ENCODE data around the gene FRZB. TPM values are rescaled to one million over a fixed set of nuclear protein-coding genes. Genes with fewer than 3 reads are reported as not detected.
"Not testable (repeated sequence)": the region's sequence is repeated elsewhere in the genome, so short reads cannot be mapped to it uniquely, and the experiment has no call there.

Gene FRZB, protein sequence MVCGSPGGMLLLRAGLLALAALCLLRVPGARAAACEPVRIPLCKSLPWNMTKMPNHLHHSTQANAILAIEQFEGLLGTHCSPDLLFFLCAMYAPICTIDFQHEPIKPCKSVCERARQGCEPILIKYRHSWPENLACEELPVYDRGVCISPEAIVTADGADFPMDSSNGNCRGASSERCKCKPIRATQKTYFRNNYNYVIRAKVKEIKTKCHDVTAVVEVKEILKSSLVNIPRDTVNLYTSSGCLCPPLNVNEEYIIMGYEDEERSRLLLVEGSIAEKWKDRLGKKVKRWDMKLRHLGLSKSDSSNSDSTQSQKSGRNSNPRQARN
- not detected for total RNA-seq

DNA sequence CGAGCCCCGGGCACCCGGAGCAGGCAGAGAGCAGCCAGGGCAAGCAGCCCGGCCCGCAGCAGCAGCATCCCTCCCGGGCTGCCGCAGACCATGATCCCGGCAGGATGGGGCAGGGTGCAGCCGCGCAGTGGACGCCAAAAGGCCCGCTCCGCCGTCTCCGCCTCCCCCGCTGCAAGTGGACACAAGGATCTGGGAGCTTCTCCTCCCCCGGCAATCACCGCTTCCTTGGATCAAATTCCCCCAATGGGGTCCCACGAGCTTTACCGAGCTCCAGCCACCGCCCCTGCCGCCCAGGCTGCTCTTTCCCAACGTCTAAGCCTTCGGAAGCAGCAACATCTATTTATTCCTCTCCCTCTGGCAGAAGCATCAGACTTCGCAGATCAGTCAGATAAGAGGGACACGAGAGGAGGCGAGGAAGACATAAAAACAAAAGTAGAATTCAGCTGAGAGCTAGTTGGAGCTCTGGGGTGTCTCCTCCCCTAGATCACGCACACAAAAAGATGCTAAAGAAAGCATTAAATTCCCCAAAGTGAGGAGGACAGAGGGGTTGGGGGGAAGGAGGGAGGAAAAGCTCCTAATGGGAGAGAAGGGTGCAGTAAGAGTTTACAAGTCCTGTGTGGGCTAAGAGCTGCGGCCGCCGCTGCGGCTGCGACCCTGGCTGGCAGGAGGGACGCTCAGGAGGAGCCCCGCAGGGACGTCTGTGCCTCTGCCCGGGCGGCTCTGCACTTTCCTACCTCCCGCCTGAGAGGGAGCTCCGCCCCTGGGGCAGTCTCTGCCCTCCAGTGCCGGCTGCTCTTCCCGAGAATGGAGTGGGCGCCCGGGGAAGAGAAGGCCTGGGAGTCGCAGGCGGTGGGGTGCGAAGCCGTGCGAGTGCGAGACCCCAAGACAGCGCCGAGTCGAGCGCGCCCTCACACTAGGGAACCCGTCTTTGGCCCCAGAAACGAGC, at the start of gene FRZB:
Gene FRZB (minus strand): TSS at position 177 of the 946 bp plus-strand sequence. CDS start 85 bp downstream, at position 92.
- POLR2A ChIA-PET: no interaction called here

DNA sequence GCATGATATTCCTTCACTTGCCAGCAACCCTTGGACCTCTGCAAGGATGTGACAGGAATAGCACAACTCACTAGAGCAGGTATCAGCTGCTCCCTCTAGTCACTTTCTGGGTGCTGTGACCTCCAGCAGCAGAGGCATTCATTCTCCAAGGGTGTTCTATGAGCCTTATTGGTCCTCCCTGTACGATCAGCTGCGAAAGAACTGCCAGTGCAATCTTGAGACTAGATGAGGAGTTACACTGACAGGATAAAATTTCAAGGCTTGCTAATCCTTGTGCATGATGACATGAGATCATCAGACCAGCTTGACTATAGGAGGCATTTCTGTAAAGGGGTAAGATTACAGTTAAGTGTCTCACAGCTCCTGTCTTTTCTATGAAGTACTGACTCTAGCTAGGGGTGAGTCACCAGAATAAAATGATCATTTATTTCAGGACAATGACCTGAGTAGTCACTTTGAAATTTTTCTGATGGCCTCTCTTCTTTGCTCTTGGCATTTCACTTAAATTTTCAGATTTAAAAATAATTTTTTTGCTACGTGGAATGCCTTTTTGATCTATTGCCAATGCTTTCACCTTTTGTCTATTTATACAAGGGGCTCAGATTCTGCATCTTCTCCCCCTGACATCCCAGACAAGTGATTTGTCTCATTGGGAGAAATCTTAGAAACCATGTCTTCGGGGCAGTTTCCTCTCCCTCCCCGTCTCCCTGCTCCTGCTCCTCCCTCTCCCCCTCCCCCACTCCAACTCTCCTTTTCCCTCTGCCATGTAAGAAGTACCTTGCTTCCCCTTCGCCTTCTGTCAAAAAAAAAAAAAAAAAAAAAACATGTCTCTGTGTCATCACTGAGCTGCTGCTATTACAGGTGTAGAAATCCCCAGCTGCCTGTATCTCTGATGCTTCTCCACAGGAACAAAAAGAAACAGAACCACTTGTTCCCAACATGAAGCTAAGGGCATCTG, 49.2 kb upstream of the FRZB start:
- ChIA-PET POLR2A (interaction anchor here (0.6 to 0.7 kb wide), 2 partner anchors 11 to 37 kb away, joined by 3 read pairs; no protein-coding TSS in a partner anchor), CTCF (no interaction called here)

More for the DNA sequence above, at the start of gene FRZB:
- CTCF ChIA-PET: interaction anchor here (1.1 kb wide), 1 partner anchor 119 kb away, joined by 3 read pairs; no protein-coding TSS in a partner anchor

DNA sequence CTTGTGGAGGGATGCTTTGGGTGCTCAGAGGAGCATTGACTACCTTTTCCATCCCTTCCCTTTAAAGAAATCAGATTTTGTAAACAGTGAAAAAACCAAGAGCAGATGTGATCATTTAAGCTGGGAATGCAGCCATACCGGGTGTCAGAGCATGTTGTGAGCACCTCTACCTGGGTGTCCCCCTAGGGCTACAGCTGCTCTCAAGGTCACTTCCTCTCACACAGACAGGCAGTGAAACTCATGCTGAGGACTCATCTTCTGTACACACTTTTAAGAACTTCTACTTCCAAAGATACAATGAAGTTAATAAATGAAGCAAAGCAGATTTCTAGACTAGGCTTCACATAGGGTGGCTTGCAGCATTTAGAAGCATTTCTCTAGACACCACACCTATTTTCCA, 48.4 kb upstream of the FRZB start:
- POLR2A ChIA-PET: no interaction called here
- CTCF ChIA-PET: no interaction called here

DNA sequence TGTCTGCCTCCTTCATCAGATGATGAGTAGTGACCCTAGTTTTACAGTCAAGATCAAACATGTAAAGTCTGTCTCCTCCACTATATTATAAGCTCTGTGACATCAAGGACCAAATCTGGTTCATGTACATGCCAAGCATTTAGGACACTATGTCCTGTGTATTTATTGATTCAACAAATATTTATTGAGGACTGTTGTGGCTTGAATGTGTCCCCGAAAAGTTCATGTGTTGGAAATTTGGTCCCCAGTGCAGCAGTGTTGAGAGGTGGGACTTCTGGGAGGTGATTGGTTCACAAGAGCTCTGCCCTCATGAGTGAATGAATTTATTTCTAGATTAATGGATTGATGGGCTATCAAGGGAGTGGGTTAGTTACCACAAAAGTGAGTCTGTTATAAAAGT, 46.6 kb upstream of the FRZB start:
- POLR2A ChIA-PET: no interaction called here
- CTCF ChIA-PET: no interaction called here

DNA sequence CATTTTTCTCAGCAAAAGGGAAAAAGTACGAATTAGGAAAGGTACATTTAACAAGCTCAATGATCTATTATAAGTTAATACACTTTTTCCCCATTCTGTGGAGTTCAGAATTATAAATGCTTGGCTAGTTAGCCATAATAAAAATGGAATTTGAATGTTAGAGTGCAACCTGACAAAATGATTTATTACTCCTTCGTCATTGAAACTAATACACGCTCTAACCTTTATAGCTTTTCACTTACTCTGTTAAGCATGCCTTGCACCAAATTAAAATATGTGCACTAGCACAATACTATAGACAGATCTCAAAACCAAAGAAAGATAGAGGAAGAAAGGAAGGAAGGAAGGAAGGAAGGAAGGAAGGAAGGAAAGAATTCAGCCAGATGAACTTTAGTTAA, 46.1 kb upstream of the FRZB start:
- ChIA-PET CTCF (no interaction called here), POLR2A (no interaction called here)

DNA sequence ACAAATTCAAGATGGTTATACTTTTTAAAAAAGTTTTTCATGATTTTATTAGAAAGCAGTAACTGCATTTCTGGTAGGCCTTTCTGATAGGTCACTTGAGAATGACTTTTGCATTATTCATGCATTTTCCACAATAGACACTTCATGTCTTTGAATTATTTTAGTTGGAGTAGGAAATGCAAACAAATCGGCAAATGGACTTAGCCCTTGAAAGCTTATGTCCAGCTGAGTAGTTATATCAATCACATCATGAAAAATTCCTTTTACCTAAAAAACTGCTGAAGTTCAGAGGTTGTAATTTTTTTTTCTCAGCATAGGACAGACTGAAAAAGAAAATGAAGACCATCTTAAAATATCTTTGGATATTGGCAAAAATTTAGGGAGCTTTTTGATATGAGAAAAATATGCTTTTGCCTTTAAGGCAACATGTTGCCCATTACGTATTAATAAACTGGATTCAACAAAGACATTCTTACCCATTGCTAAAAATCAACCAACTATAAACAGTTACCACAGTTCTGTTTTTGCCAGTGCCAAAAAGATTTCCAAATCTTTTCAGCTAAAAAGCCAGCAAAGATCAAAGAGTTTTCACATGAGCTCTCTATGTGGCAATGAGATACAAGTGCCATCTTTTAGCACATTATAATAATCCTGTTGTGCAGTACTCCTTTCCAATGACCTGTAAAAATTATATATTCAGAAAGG, 45.5 kb upstream of the FRZB start:
- ChIA-PET CTCF (no interaction called here), POLR2A (no interaction called here)

DNA sequence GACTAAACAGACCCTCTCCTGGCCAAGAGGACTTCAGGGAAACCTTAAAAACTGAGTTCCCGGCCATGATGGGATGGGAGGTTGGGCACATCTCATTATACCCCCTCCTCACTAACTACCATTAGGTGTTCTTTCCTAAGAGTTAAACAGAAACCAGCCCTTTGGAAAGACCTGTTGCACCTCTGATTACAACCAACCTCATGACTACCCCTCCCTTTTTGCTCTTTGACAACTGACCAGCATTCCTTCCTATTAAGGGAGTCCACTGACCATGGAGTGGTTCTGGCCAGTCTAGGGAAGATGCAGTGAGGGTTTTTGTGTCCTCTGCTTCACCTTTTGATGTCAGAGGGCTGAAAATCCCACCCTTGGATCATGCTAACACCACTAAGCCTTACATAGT, 44.5 kb upstream of the FRZB start:
- CTCF ChIA-PET: no interaction called here
- POLR2A ChIA-PET: no interaction called here

DNA sequence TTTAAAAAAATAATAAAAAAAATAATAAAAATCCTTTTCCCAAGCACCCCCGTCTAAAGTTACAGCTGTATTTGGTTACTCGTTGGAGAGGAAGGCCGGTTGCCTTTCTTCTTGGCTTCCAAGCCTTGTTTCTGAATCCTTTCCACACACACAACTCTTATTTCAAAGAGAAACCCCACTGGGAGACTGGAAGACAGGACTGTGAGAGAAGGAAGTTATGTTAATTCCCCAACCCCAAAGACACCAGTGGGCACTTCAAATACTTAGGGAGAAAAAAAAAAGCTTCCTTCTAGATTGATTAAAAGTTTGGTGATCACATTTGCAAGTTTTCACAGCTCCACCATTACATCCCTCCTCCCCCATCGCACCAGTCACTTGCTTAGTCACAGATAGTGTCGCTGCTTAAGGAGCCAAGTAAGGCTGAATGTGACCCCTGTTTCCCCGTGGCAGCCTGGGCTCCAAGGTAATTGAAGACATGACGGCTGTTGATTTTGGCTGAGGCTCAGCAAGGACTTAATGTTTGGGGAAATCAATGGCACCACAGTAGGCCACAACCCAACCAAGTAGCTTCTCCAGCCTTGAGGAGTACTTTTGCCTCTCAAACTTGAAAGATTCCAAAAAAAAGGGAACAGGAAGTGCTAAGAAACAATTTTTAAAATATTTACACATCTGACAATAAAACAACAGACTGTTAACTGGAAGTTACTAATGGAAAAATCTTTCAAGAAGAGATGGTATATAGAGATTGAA, 40.8 kb upstream of the FRZB start:
- CTCF ChIA-PET: no interaction called here
- POLR2A ChIA-PET: no interaction called here

DNA sequence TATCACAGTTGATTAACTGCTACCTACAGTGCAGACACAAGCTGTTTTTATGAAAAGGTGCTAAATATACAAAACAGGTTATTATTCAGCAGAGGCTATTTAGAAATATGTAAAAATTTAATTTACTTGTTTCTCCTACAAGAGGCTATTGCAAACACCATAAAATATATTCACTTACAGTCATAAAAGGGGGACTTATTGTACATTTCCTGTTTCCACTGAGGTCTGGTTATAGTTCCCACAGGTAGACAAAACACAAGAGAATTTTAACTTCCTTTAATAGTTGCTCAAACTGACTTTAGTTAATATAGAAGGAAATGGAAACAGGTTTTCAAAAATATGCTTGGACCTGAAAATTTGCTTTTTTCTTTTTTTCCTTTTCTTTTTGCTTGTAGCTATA, 40.0 kb upstream of the FRZB start:
- ChIA-PET POLR2A (no interaction called here), CTCF (no interaction called here)

DNA sequence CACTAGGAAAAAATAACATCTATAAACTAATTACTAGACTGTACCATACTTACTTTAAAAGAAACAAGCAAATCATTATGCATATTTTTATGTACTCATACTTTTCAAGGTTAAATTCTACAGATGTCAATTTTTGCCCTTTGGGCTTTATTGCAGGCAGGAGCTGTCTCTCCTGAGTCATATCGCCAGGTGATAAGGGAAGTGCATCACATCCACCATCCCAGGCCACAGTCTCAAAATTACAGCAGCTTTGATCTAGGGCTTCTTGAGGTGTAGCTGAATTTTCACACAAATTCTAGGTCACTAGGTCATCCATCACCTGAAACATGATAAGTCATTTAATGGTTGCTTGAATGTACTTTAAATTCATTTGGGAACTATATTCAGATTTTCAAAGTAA, 38.4 kb upstream of the FRZB start:
- POLR2A ChIA-PET: no interaction called here
- CTCF ChIA-PET: no interaction called here

DNA sequence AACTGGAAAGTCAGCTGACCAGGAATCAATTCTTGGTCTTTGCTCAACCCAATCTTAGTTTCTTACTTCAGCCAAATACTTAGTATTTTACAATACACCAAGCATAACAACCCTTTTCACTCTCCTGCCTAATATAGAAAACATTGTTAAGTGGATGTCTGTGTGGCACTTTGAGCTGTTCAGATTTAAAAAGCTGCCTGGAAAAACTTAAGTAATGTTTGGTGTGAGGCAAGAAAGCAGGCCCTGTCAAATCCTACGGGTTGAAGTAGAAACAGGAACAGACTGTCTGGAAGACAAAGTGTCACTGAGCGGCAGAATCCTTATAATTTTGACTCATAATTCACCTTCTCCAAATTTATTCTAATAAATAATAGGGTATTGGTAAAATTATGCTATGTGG, 37.1 kb upstream of the FRZB start:
- POLR2A ChIA-PET: no interaction called here
- CTCF ChIA-PET: no interaction called here

DNA sequence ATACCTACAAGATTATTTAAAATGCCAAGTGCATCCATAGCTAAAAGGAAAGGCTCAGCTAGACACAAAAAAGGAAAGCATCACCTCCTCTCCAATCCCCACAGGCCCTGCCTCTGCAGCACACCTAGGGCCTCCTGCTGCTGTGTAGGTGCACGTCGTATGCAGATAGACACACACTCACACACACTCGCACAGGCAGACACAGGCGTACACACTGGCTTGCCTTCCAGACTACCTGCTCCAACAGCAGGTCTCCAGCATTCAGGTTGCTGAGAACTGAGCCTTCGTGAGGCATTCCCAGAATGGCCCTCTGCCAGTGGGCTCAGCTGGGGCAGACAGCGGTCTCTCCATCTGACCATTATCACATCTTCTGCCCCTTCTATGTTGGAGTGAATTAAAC, 35.3 kb upstream of the FRZB start:
- ChIA-PET POLR2A (no interaction called here), CTCF (no interaction called here)

DNA sequence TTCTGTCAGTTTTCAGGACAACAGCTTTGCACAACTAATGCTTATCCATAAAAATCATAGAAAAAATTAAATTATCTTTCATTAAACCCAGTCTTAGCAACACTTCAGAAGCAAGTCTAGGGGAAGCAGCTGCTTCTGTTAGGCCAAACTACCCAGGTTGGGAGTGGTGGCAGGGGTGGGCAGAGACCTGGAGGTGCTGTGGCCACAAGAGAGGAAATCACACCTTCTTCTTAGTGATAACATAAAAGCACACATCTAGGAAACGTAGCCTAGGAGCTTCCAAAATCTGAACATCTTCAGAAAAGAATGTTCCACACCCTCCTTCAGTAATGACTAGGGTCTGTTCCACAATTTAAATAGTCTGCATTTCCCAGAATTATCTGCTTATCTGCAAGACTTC, 32.3 kb upstream of the FRZB start:
- ChIA-PET CTCF (no interaction called here), POLR2A (no interaction called here)

DNA sequence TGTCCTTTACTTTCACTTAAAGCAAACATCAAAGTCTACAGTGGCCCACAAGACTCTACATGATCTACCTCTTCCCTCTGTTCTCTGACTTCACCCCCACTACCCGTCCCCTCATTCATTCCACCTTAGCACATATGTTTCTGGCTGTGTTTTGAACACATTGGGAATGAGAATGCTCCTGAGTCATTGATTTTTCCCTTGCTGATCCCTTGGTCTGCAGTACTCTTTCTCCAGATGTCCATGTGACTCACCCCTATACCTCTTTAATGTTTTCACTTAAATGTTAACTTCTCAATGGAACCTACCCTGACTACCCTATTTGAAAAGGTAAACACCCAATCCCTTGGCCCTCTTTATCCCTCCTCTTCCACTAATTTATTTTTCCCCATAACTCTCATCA, 30.7 kb upstream of the FRZB start:
- ChIA-PET CTCF (no interaction called here), POLR2A (no interaction called here)

DNA sequence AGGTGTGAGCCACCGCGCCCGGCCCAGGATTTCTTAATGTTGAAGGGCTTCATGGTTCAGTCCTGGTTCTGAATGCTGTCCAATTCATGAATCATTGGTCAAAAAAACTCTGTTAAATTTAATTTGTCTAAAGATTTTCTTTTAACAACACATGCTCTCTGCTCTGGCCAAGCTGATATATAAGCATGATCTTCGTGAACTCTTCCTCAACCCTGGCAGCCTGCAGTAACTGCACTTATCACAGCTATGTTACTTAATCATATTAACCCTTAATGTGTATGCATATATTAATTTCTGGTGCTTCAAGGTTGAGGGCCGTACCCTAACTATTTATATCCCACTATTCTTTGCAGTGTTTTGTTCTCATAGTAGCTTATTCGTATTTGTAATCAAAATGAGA, 29.4 kb upstream of the FRZB start:
- CTCF ChIA-PET: no interaction called here
- POLR2A ChIA-PET: no interaction called here

DNA sequence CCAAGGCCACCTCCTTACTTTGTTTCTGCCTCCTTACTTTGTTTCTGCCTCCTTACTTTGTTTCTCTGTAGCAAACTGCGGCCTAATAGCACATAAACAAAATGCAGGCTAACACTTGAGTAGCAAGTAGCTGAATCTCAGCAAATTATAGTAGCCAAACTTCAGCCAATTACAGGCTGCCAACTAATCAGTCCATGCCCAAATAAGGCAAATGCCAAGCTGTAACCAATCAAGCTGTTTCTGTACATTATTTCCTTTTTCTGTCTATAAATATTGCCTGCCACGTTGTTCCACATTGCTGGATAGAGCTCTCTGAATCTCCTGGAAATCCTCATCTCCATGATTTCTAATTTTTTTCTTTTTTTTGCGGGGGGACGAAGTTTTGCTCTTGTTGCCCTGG, 28.7 kb upstream of the FRZB start:
- CTCF ChIA-PET: no interaction called here
- POLR2A ChIA-PET: no interaction called here

DNA sequence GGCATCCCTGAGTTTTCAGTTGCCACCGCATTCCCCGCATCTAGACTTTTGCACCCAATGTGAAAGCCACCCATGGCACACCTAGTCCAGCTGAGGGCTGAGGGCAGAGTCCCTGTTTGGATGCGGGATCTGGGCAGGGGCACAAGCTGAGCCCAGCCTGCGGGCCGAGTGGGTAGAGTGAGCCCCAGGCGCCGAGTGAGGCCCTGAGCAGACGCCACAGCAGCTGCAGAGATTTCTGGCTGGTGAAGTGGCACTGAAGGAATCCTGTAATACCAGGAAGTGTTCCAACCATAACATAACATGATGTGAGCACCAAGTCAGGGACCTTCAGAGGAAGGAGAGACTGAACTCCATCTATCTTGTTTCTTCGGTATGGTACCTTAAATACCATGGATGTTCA, 27.7 kb upstream of the FRZB start:
- CTCF ChIA-PET: no interaction called here
- POLR2A ChIA-PET: no interaction called here

DNA sequence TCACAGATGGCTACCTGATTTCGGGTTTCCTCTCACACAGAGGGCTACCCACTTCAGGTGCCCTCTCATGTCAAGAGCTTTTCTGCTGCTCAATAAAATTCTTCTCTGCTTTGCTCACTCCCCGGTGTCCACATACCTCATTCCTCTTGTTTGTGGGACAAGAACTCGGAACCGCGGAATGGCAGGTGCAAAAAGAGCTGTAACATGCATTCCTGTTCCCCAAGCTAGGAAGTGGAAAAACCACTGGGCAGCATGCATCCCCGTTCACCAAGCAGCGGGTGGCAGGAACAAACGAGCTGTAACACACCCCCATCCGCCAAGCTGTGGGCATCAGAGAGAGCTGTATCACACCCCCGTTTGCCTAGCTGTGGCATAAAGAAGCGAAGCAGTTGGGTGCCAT, 27.2 kb upstream of the FRZB start:
- ChIA-PET CTCF (no interaction called here), POLR2A (no interaction called here)

DNA sequence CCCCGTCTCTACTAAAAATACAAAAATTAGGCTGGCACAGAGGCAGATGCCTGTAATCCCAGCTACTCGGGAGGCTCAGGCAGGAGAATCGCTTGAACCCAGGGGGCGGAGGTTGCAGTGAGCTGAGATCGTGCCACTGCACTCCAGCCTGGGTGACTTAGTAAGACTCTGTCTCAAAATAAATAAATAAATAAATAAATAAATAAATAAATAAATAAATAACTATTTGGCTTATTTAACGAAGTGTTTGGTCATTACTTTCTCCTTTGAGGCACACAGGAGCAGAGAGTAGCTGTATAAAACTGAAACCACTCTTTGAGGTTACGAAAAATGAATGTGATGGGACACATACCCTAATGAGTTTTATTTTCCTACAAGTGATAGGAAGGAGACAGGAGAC, 26.6 kb upstream of the FRZB start:
- POLR2A ChIA-PET, CTCF ChIA-PET: not testable (repeated sequence)

Measured in activated CD8-positive, alpha-beta memory T cell treated with anti-CD3 and anti-CD28 coated beads for 36 hours (primary cell).